Hepatic stellate cell (primary cell): ENCODE measurements around the gene FGGY.
"Not testable (repeated sequence)": the region's sequence is repeated elsewhere in the genome, so short reads cannot be mapped to it uniquely, and the experiment has no call there.

Experiments used
- DNase-seq: peaks from one replicate; pipeline ENCODE4 v3.0.0; 2011; ENCODE audit warnings: low spot score

The FGGY gene

DNA sequence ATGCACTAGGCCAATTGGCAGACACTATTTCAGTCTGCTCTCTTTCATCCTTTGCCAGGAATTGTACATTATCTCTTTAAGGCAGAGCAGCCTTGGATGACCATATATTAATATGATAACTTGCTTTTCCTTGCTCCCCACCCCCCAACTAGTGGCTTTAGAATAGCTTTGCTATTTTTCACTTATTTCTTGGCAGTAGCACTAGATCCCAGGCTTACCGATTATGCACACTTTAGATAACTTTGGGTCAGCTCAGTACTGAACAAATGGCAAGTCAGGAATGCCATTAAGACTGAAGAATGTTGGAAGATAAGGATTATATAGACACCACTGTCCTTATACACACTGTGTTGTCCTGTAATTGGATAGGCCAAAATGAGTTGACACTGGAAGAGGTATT is 146.4 kb downstream of the FGGY start:
- no peak for DNase-seq

- DNase-seq: no peak
Measured at GRCh38 chr1:59444520-59444919, 147.6 kb downstream of the FGGY start.

DNA sequence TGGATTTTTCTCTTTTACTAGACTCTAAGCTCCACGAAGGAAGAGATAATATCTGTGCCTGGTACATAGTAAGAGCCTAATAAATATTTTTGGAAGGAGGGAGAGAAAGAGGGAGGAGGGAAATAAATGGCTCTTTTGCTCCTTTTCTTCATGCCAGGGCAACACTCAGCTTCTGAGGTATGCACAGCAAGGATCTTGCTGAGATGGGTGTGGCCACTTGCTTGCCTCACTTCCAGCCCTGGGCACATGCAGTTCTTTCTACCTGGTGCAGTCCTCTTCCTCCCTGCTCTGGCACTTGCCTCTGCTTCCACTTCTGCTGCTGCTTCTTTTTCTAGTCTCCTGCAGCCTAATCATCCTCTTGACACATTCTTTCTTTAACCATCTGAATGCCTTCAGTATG is 148.1 kb downstream of the FGGY start:
- peak; percentile 16 for DNase-seq

- DNase-seq: peak; percentile 43
Measured at GRCh38 chr1:59446257-59446901, 149.5 kb downstream of the FGGY start.

- DNase-seq: no peak
Measured at GRCh38 chr1:59452026-59452425, 155.1 kb downstream of the FGGY start.

GRCh38 chr1:59452559-59452958 is 155.7 kb downstream of the FGGY start:
- DNase-seq: no peak

- DNase-seq: no peak
Measured at GRCh38 chr1:59453297-59453968, 156.5 kb downstream of the FGGY start.

GRCh38 chr1:59455206-59455605 is 158.3 kb downstream of the FGGY start:
- peak; percentile 45 for DNase-seq

- DNase-seq: no peak
Measured at GRCh38 chr1:59457786-59458185, 160.9 kb downstream of the FGGY start.

GRCh38 chr1:59458884-59459283 is 162.0 kb downstream of the FGGY start:
- no peak for DNase-seq

GRCh38 chr1:59462942-59463341 is 166.0 kb downstream of the FGGY start:
- DNase-seq: not testable (repeated sequence)

DNA sequence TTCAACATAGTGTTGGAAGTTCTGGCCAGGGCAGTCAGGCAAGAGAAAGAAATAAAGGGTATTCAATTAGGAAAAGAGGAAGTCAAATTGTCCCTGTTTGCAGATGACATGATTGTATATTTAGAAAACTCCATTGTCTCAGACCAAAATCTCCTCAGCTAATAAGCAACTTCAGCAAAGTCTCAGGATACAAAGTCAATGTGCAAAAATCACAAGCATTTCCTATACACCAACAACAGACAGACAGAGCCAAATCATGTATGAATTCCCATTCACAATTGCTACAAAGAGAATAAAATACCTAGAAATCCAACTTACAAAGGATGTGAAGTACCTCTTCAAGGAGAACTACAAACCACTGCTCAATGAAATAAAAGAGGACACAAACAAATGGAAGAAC is 168.6 kb downstream of the FGGY start:
- DNase-seq: not testable (repeated sequence)

DNA sequence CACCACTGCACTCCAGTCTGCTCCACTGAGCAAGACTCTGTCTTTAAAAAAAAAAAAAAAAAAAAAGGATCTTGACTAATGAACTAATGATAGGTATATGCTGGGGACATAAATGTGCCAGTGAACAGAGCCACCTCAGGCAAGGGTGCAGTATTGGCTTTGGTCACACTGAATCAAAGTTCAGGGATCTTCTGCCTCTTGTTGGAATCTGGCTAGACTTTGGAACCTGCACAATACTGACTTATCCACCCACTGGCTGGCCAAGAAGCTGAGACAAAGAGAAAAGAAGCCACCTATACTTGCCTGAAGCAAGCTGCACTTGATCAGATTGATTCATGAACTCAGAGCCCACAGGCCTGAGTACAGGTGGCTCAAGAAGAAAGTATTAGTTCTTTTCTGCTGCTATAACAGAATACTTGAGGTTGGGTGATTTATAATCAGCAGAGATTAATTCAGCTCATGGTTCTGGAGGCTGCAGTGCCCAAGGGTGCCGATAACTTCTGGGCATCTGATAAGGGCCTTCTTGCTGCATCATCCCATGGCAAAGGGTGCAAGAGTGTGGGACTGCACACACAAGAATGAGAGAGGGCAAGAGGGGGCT is 172.0 kb downstream of the FGGY start:
- DNase-seq: no peak

DNA sequence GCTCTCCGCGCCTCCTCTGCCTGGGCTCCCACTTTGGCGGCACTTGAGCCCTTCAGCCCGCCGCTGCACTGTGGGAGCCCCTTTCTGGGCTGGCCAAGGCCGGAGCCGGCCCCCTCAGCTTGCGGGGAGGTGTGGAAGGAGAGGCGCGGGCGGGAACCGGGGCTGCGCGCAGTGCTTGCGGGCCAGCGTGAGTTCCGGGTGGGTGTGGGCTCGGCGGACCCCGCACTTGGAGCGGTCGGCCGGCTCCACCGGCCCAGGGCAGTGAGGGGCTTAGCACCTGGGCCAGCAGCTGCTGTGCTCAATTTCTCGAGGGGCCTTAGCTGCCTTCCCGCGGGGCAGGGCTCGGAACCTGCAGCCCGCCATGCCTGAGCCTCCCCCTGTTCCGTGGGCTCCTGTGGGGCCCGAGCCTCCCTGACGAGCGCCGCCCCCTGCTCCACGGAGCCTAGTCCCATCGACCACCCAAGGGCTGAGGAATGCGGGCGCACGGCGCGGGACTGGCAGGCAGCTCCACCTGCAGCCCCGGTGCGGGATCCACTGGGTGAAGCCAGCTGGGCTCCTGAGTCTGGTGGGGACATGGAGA is 175.2 kb downstream of the FGGY start:
- not testable (repeated sequence) for DNase-seq

DNA sequence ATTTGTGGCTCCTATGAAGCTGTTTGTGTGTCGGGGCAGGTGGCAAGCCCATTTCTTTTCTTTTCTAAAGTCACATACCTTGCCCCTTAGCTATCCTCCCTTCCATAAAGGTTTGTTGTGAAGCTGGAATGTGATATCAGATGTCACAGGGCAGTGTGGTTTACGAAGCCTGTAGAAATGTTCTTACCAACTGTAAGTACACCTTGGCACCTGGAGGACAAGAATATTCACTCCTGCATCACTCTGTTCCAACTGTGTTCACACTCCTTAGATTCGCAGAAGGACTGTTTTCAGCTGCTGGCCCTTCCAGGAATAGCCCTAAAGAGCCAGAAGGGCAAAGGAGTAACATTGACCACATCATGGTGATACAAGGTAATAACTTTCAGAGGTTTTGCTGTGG is 176.9 kb downstream of the FGGY start:
- DNase-seq: no peak

- DNase-seq: no peak
Measured at GRCh38 chr1:59474496-59474895, 177.6 kb downstream of the FGGY start.

GRCh38 chr1:59475737-59476136 is 178.8 kb downstream of the FGGY start:
- no peak for DNase-seq

GRCh38 chr1:59477286-59477685 is 180.4 kb downstream of the FGGY start:
- DNase-seq: no peak

DNA sequence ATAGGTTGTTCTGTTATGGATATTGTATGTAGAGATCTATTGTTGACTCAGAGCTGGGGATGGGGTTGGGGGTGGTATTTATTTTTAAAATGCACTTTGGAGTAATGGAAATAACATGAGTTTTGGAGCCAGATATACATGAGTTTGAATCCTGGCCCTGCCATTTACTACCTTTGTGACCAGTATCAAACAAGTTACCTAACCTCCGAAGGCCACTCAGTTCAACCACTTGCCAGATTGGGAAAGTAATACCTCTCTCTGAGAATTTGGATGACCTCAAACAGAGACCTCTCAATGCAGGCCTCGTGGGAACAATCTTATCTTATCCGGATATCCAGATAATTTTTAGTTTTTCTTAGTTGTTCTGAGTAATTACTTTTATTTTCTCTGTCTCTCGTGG is 181.0 kb downstream of the FGGY start:
- no peak for DNase-seq

GRCh38 chr1:59478822-59479221 is 181.9 kb downstream of the FGGY start:
- no peak for DNase-seq

GRCh38 chr1:59480188-59480888 is 183.4 kb downstream of the FGGY start:
- no peak for DNase-seq

DNA sequence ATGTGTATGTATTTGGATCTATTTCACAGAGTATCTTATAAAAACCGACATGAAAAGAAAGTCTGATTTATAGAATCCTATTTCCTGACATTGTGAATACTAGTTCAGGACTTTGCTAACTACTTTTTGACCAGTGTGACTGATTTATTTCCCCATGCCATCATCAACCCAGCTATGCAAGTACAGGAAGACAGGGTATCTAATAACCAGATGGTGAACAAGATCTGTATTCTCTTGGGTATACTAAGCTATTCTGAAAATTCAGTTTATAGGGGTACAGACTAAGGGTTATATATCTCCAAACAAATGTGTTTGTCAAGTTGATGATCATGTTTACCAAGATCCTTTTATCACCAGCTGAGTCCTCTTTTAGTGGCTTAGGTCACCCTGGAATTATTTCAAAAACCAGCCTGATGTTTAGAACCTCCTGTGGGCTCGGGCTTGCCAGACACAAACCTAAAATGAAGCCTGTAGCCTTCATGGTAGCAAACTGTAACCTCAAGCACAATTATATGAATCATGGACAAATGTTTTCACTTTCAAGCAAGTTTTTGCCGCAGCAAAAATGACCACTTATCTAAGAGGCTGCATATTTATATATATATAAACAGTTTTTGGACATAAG is 185.1 kb downstream of the FGGY start:
- no peak for DNase-seq
